ENCODE measurements around the gene JOSD2.

The JOSD2 gene

GRCh38 chr19:50511069-50511822, at the start of gene JOSD2:
Gene JOSD2, minus strand, starts transcription at chr19:50511191. Its CDS starts 760 bp downstream, at chr19:50510431.
- DNase-seq (ENCODE audit: low read depth), result peak; percentile 98

GRCh38 chr19:50559636-50560035, 48.6 kb upstream of the JOSD2 start:
- no peak for DNase-seq (ENCODE audit: low read depth)

- no peak for DNase-seq (ENCODE audit: low read depth)
Measured at GRCh38 chr19:50558449-50558848, 47.5 kb upstream of the JOSD2 start.

- no peak for DNase-seq (ENCODE audit: low read depth)
Measured at GRCh38 chr19:50558039-50558438, 47.0 kb upstream of the JOSD2 start.

- DNase-seq (ENCODE audit: low read depth), result no peak
Measured at GRCh38 chr19:50557009-50557613, 46.1 kb upstream of the JOSD2 start.

GRCh38 chr19:50556282-50557008, 45.5 kb upstream of the JOSD2 start:
- peak; percentile 12 for DNase-seq (ENCODE audit: low read depth)

GRCh38 chr19:50555450-50556281, 44.7 kb upstream of the JOSD2 start:
- no peak for DNase-seq (ENCODE audit: low read depth)

- no peak for DNase-seq (ENCODE audit: low read depth)
Measured at GRCh38 chr19:50555033-50555432, 44.0 kb upstream of the JOSD2 start.

GRCh38 chr19:50554212-50554611, 43.2 kb upstream of the JOSD2 start:
- no peak for DNase-seq (ENCODE audit: low read depth)

- no peak for DNase-seq (ENCODE audit: low read depth)
Measured at GRCh38 chr19:50553134-50553703, 42.2 kb upstream of the JOSD2 start.

GRCh38 chr19:50552540-50552939, 41.5 kb upstream of the JOSD2 start:
- no peak for DNase-seq (ENCODE audit: low read depth)

GRCh38 chr19:50551715-50552187, 40.8 kb upstream of the JOSD2 start:
- no peak for DNase-seq (ENCODE audit: low read depth)

- DNase-seq (ENCODE audit: low read depth), result no peak
Measured at GRCh38 chr19:50551034-50551714, 40.2 kb upstream of the JOSD2 start.

GRCh38 chr19:50550594-50550966, 39.6 kb upstream of the JOSD2 start:
- no peak for DNase-seq (ENCODE audit: low read depth)

GRCh38 chr19:50549927-50550593, 39.1 kb upstream of the JOSD2 start:
- no peak for DNase-seq (ENCODE audit: low read depth)

GRCh38 chr19:50549059-50549926, 38.3 kb upstream of the JOSD2 start:
- DNase-seq (ENCODE audit: low read depth), result no peak

GRCh38 chr19:50548191-50549058, 37.4 kb upstream of the JOSD2 start:
- no peak for DNase-seq (ENCODE audit: low read depth)

- DNase-seq (ENCODE audit: low read depth), result no peak
Measured at GRCh38 chr19:50547385-50548190, 36.6 kb upstream of the JOSD2 start.

Data from GM04504 (cell line).